SK-N-SH (cell line): ENCODE data around the gene COL17A1. TPM values are rescaled to one million over a fixed set of nuclear protein-coding genes. Genes with fewer than 3 reads are reported as not detected.
A peak's percentile ranks its signal among the peaks of the same experiment; 100 is the strongest.

Experiments used
- CTCF ChIA-PET: fragments of 300-600, 350-600 bp; formaldehyde crosslinking; extraction: SDS; loops from one replicate; lab custom pipeline; 2021; lab: Yijun Ruan, JAX
- POLR2A ChIA-PET: fragments of 350-600 bp; sonication (Branson Sonifier 250); formaldehyde crosslinking; extraction: SDS; loops from one replicate; lab custom pipeline; 2020; ENCODE audit warnings: antibody characterized with exemption, inconsistent platforms; lab: Yijun Ruan, JAX
- DNase-seq: peaks from one replicate; pipeline ENCODE4 v3.0.0; 2012
- H2AFZ ChIP-seq: fragments of 200-600 bp; sonication (generic); 2 replicates; pipeline ENCODE4 v1.8.1; 2016; ENCODE audit warnings: antibody characterized with exemption, mild to moderate bottlenecking, low read depth
- H3F3A ChIP-seq: fragments of 200-600 bp; sonication (generic); replicated peaks from 2 replicates; pipeline ENCODE3; 2016; ENCODE audit warnings: antibody characterized with exemption, mild to moderate bottlenecking; ENCODE audit not compliant: insufficient read depth
- H3K27ac ChIP-seq, 2 experiments: fragments of 200-500 bp in 1 of 2; fragments of 200-600 bp in 1 of 2; sonication (Bioruptor generic) in 1 of 2; sonication (generic), shearing (Covaris generic) in 1 of 2; 2 replicates each; pipeline versions ENCODE4 v1.5.1 to v1.6.1; 2014 to 2016; ENCODE audit warnings: low read depth in 2 of 2, inconsistent platforms in 1 of 2, low read length in 1 of 2, mild to moderate bottlenecking in 1 of 2, mixed read lengths in 1 of 2
- H3K27me3 ChIP-seq: fragments of 200-600 bp; sonication (generic), shearing (Covaris generic); 2 replicates; pipeline ENCODE4 v1.6.1; 2016; ENCODE audit warnings: mixed run types; ENCODE audit not compliant: insufficient read depth
- H3K36me3 ChIP-seq, 2 experiments: fragments of 200-500 bp in 1 of 2; fragments of 200-600 bp in 1 of 2; sonication (Bioruptor generic) in 1 of 2; sonication (generic) in 1 of 2; replicated peaks in 1 of 2; 2 replicates each; pipeline versions ENCODE3 to v1.5.1; 2014 to 2016; ENCODE audit warnings: low read length in 1 of 2, mild to moderate bottlenecking in 1 of 2; ENCODE audit not compliant: insufficient read depth in 2 of 2, control insufficient read depth in 1 of 2
- H3K4me1 ChIP-seq, 2 experiments: fragments of 200-500 bp in 1 of 2; fragments of 200-600 bp in 1 of 2; sonication (Bioruptor generic) in 1 of 2; sonication (generic), shearing (Covaris generic) in 1 of 2; 2 replicates each; pipeline versions ENCODE4 v1.5.1 to v1.6.1; 2014 to 2016; ENCODE audit warnings: low read depth in 1 of 2, low read length in 1 of 2, mixed run types in 1 of 2; ENCODE audit not compliant: insufficient read depth in 2 of 2, control insufficient read depth in 1 of 2
- H3K4me2 ChIP-seq: fragments of 200-600 bp; sonication (generic), shearing (Covaris generic); 2 replicates; pipeline ENCODE4 v1.6.1; 2017; ENCODE audit warnings: mixed run types
- H3K4me3 ChIP-seq, 2 experiments: fragments of 200-500 bp in 1 of 2; fragments of 200-600 bp in 1 of 2; sonication (Bioruptor generic) in 1 of 2; sonication (generic), shearing (Covaris generic) in 1 of 2; 2 replicates each; pipeline versions ENCODE4 v1.5.1 to v1.8.1; 2014 to 2016; ENCODE audit warnings: low read depth in 2 of 2, inconsistent platforms in 1 of 2, low read length in 1 of 2, mild to moderate bottlenecking in 1 of 2, mixed read lengths in 1 of 2, moderate library complexity in 1 of 2
- H3K79me2 ChIP-seq: fragments of 200-600 bp; sonication (generic); 2 replicates; pipeline ENCODE4 v1.8.1; 2017; ENCODE audit warnings: mild to moderate bottlenecking; ENCODE audit not compliant: insufficient read depth
- H3K9ac ChIP-seq: fragments of 200-600 bp; sonication (generic); 2 replicates; pipeline ENCODE4 v1.6.1; 2017; ENCODE audit warnings: mixed run types
- H3K9me2 ChIP-seq: fragments of 200-600 bp; sonication (generic); 2 replicates; pipeline ENCODE4 v1.6.1; 2017; ENCODE audit warnings: mixed run types
- H3K9me3 ChIP-seq: fragments of 200-600 bp; sonication (generic); 2 replicates; pipeline ENCODE4 v1.6.1; 2017; ENCODE audit warnings: mixed run types, mild to moderate bottlenecking, moderate library complexity
- H4K20me1 ChIP-seq: fragments of 200-600 bp; sonication (generic); 2 replicates; pipeline ENCODE4 v1.6.1; 2017; ENCODE audit warnings: mild to moderate bottlenecking, mixed run types; ENCODE audit not compliant: insufficient read depth
- EP300 ChIP-seq, 2 experiments: IDR thresholded peaks; 2 replicates each; pipeline versions ENCODE4 v1.4.0 to v1.6.1; 2012; ENCODE audit warnings: borderline replicate concordance in 1 of 2, low read depth in 1 of 2, low read length in 1 of 2
- FOSL2 ChIP-seq: IDR thresholded peaks from 2 replicates; pipeline ENCODE4 v1.4.0; 2012; ENCODE audit warnings: low read depth, mild to moderate bottlenecking, moderate library complexity, borderline replicate concordance
- GABPA ChIP-seq: IDR thresholded peaks from 2 replicates; pipeline ENCODE4 v1.4.0; 2012; ENCODE audit warnings: low read depth, mild to moderate bottlenecking
- GATA2 ChIP-seq: sonication (generic); formaldehyde crosslinking; IDR thresholded peaks from 2 replicates; pipeline ENCODE4 v1.5.0; 2020; ENCODE audit warnings: mild to moderate bottlenecking, missing genetic modification reagents
- JUND ChIP-seq: IDR thresholded peaks from 2 replicates; pipeline ENCODE4 v1.4.0; 2012
- NFIC ChIP-seq: IDR thresholded peaks from 2 replicates; pipeline ENCODE4 v1.4.0; 2012; ENCODE audit warnings: borderline replicate concordance
- PBX3 ChIP-seq: IDR thresholded peaks from 2 replicates; pipeline ENCODE4; 2012
- POLR2AphosphoS5 ChIP-seq: IDR thresholded peaks from 2 replicates; pipeline ENCODE4 v1.6.1; 2012; ENCODE audit warnings: low read depth, low read length
- RCOR1 ChIP-seq: fragments of 150-350 bp; IDR thresholded peaks from 2 replicates; pipeline ENCODE4 v1.6.1; 2017; ENCODE audit warnings: antibody characterized with exemption, low read length
- TCF12 ChIP-seq: IDR thresholded peaks from 2 replicates; pipeline ENCODE4 v1.4.0; 2012
- TEAD4 ChIP-seq: IDR thresholded peaks from 2 replicates; pipeline ENCODE4 v1.4.0; 2012; ENCODE audit warnings: mild to moderate bottlenecking, borderline replicate concordance; ENCODE audit not compliant: insufficient read depth
- USF1 ChIP-seq: IDR thresholded peaks from 2 replicates; pipeline ENCODE4 v1.4.0; 2012; ENCODE audit warnings: low read depth, borderline replicate concordance
- WGBS: methylation state at CpG from one replicate; pipeline ENCODE4 v1.1.6; 2017; ENCODE audit warnings: low lambda C conversion rate; 5-methylcytosine and 5-hydroxymethylcytosine counted together
- polyA plus RNA-seq, 3 experiments: library from polyadenylated mRNA; depleted of rRNA; stranded (reverse); fragments of >200 nt; gene quantifications; 2 replicates each; pipeline ENCODE4 v1.2.3, GENCODE V29; 2012
- TF ChIP-seq, protein P1 (sequence below): IDR thresholded peaks from 2 replicates; pipeline ENCODE4 v1.4.0; 2012; ENCODE audit warnings: low read depth

COL17A1 gene
- polyA plus RNA-seq, 1 of the 3 experiments (the other 2 are of a cell fraction) = 0.12 TPM

DNA sequence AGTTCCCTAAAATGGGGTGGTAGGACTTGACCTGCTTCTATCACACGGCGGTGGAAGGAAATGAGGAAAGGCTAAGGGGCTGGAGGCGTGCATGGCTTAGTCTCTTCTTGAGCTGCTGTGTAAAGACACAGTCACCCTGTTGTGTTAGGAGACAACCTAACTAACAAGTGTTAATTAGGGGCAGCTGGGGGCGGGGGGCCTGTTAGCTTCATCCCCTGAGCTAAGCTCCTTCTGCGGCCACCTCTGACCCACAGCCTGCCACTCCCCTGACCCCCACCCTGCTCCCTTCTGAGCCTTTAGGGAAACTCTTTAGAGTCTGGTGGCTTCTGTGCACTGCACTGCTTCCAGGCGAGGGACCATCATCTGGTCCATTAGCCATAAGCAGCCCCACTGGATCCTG lies 28.0 kb downstream of the COL17A1 start (continued):
- TF ChIP-seq TCF12 = no peak

DNA sequence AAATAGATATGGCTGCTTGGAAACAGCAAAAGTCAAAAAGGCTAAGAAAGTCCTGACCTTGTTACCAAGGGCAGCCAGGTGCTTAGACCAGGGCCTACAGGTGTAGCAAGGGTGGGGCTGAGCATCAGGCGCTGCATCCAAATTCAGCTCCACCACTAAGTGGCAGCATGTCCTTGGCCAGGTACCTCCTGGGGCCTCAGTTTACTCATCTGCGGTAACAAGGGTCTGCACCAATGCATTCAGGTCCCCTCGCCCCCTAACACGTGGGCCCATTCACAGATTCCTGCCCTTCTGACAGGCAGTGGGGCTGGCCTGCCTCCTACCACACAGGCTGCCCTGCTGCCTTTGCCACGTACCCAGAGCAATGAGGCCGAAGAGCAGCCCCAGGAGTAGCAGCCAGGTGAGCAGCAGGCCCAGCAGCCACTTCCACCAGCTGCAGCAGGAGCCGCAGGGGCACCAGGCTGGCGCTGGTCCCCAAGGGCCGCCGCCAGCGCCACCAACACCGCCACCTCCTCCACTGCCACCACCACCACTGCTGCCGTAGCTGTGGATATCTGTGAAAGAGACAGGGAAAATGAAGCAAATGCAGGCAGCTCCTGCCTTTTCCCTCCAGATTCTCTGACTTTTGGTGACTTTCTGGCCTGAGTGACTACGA lies 28.9 kb downstream of the COL17A1 start:
- WGBS = 70% methylated on average over 7 of the region's 14 CpGs
- CTCF ChIA-PET = interaction anchor here (1.5 to 1.6 kb wide), 3 partner anchors 11 to 154 kb away, joined by 3 to 5 read pairs (median 5); no protein-coding TSS in a partner anchor
- POLR2A ChIA-PET = no interaction called here

GRCh38 chr10:104054430-104054829 lies 31.2 kb downstream of the COL17A1 start:
- peak overlapping the region in 1 of 2 experiments; percentile 11; a peak in 1 of 4 replicates for H3K27ac ChIP-seq
- TF ChIP-seq, protein P1, sequence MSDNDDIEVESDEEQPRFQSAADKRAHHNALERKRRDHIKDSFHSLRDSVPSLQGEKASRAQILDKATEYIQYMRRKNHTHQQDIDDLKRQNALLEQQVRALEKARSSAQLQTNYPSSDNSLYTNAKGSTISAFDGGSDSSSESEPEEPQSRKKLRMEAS = no peak
- peak; percentile 54 for TF ChIP-seq JUND
- TF ChIP-seq TEAD4 = 0 out of 2 replicates have a peak, but pooled peaks have one; percentile 27
- no peak for TF ChIP-seq GABPA
- TF ChIP-seq FOSL2 = peak; percentile 69
- TF ChIP-seq GATA2 = no peak
- peak; percentile 29; the same call in 1 of the 2 replicates for TF ChIP-seq PBX3
- TF ChIP-seq RCOR1 = no peak
- TF ChIP-seq EP300 (IDR thresholded peaks at IDR 0.05; ENCODE audit: borderline replicate concordance in 1 of 2, low read depth in 1 of 2, low read length in 1 of 2) = no peak
- TF ChIP-seq NFIC = 0 out of 2 replicates have a peak, but pooled peaks have one; percentile 35
- no peak for TF ChIP-seq POLR2AphosphoS5

More for the DNA sequence above, 28.9 kb downstream of the COL17A1 start:
- Histone ChIP-seq H3K36me3 (no peaks in the 10 kb centered on the region), H4K20me1 (no peaks in the 10 kb centered on the region), H2AFZ (no peak overlapping the region), H3K27me3 (no peaks in the 10 kb centered on the region), H3K4me2 (no peak overlapping the region), H3K9me3 (no peaks in the 10 kb centered on the region), H3K9me2 (no peaks in the 10 kb centered on the region), H3F3A (peaks cover 9% of the 10 kb centered on the region), H3K27ac (no peak overlapping the region), H3K9ac (no peak overlapping the region), H3K4me1 (peaks cover 0 to 10% of the 10 kb centered on the region in 2 experiments; a peak in 1 of 4 replicates), H3K4me3 (no peak overlapping the region), H3K79me2 (no peaks in the 10 kb centered on the region)
- DNase-seq = no peak
- TF ChIP-seq TCF12 (no peak), GABPA (no peak), JUND (no peak), FOSL2 (no peak), USF1 (no peak)

More at GRCh38 chr10:104054430-104054829, 31.2 kb downstream of the COL17A1 start:
- Histone ChIP-seq H2AFZ (no peak overlapping the region; the same call in 1 of the 2 replicates), H3K4me3 (no peak overlapping the region), H3F3A (peaks cover 9% of the 10 kb centered on the region), H3K79me2 (no peaks in the 10 kb centered on the region), H4K20me1 (no peaks in the 10 kb centered on the region), H3K4me1 (peaks cover under 1 to 10% of the 10 kb centered on the region in 2 experiments; a peak in 2 of 4 replicates), H3K36me3 (no peaks in the 10 kb centered on the region), H3K9ac (no peak overlapping the region), H3K4me2 (peak overlapping the region; percentile 23; the same call in 1 of the 2 replicates), H3K27me3 (no peaks in the 10 kb centered on the region), H3K9me3 (no peaks in the 10 kb centered on the region), H3K9me2 (no peaks in the 10 kb centered on the region)
- no peak for DNase-seq
- POLR2A ChIA-PET = no interaction called here
- WGBS = 60% methylated on average over 5 of the region's 8 CpGs
- CTCF ChIA-PET = interaction anchor here (1.1 kb wide), 1 partner anchor 26 kb away, joined by 3 read pairs; no protein-coding TSS in a partner anchor
